OCI-LY7 (cell line): Measurements from ENCODE around the gene ADAMTS8. TPM values are rescaled to one million over a fixed set of nuclear protein-coding genes. Genes with fewer than 3 reads are reported as not detected.

Experiments used
- BruUV-seq: library from RNA; stranded (reverse); fragments of 400-500 nt; replicated peaks from 2 replicates; lab custom pipeline; 2021; lab: Mats Ljungman, UMichigan
- CTCF ChIA-PET: fragments of 300-600 bp; sonication (Branson Sonifier 250); formaldehyde crosslinking; loops from one replicate; lab custom pipeline; 2022; ENCODE audit warnings: antibody characterized with exemption; ENCODE audit not compliant: unreplicated experiment; lab: Charles Lee
- POLR2A ChIA-PET: fragments of 300-600 bp; sonication (Branson Sonifier 250); formaldehyde crosslinking; loops from one replicate; lab custom pipeline; 2022; ENCODE audit warnings: antibody characterized with exemption; lab: Charles Lee
- DNase-seq: peaks from one replicate; pipeline ENCODE4 v3.0.0-alpha.2; 2015; ENCODE audit warnings: low spot score
- H2AFZ ChIP-seq: fragments of 200-600 bp; sonication (generic), shearing (Covaris generic); 2 replicates; pipeline ENCODE4 v1.6.1; 2014; ENCODE audit warnings: mild to moderate bottlenecking, antibody characterized with exemption, low read length, moderate library complexity
- H3K27ac ChIP-seq: fragments of 200-600 bp; sonication (generic); 2 replicates; pipeline ENCODE4 v1.5.1; 2014; ENCODE audit warnings: mixed run types, low read depth, mild to moderate bottlenecking, moderate library complexity, low read length, inconsistent platforms; ENCODE audit not compliant: poor library complexity, severe bottlenecking
- H3K36me3 ChIP-seq: fragments of 200-600 bp; sonication (generic); 2 replicates; pipeline ENCODE4 v1.6.1; 2014; ENCODE audit warnings: mild to moderate bottlenecking, antibody characterized with exemption, low read length, moderate library complexity, mixed read lengths; ENCODE audit not compliant: insufficient read depth
- H3K4me1 ChIP-seq: fragments of 200-600 bp; sonication (generic); 2 replicates; pipeline ENCODE4 v1.5.1; 2014; ENCODE audit warnings: mild to moderate bottlenecking, low read length; ENCODE audit not compliant: insufficient read depth, poor library complexity, severe bottlenecking
- H3K4me2 ChIP-seq: fragments of 200-600 bp; sonication (generic); 2 replicates; pipeline ENCODE4 v1.6.1; 2014; ENCODE audit warnings: mild to moderate bottlenecking, low read length
- H3K4me3 ChIP-seq: fragments of 200-600 bp; sonication (generic); 2 replicates; pipeline ENCODE4 v1.5.1; 2014; ENCODE audit warnings: mild to moderate bottlenecking, low read depth, low read length; ENCODE audit not compliant: poor library complexity, severe bottlenecking
- H3K79me2 ChIP-seq: fragments of 200-600 bp; sonication (generic); 2 replicates; pipeline ENCODE4 v1.6.1; 2016; ENCODE audit warnings: low read depth, mild to moderate bottlenecking, low read length, moderate library complexity, mixed read lengths; ENCODE audit not compliant: insufficient read depth
- H3K9me2 ChIP-seq: fragments of 200-600 bp; sonication (generic); 2 replicates; pipeline ENCODE4 v1.6.1; 2016; ENCODE audit warnings: mild to moderate bottlenecking, low read length, mixed read lengths; ENCODE audit not compliant: insufficient read depth
- H3K9me3 ChIP-seq: fragments of 200-600 bp; sonication (generic); 2 replicates; pipeline ENCODE4 v1.6.1; 2014; ENCODE audit warnings: mild to moderate bottlenecking, mixed run types, low read length, mixed read lengths
- H4K20me1 ChIP-seq: fragments of 200-600 bp; sonication (generic); 2 replicates; pipeline ENCODE4 v1.6.1; 2014; ENCODE audit warnings: mild to moderate bottlenecking, antibody characterized with exemption, low read length, moderate library complexity, mixed read lengths; ENCODE audit not compliant: insufficient read depth
- EZH2phosphoT487 ChIP-seq: fragments of 200-600 bp; sonication (generic); IDR thresholded peaks from 2 replicates; pipeline ENCODE4 v1.6.1; 2018; ENCODE audit warnings: low read depth, borderline replicate concordance, mild to moderate bottlenecking, mixed run types, antibody characterized with exemption, low read length, moderate library complexity, mixed read lengths
- intact Hi-C: fragments of 100-400 bp; cut with micrococcal nuclease; formaldehyde crosslinking; loops from one replicate; pipeline ENCODE4 v1.10.0; 2022; ENCODE audit not compliant: unreplicated experiment
- total RNA-seq, 2 experiments: library from RNA; depleted of rRNA in 1 of 2; stranded (reverse); fragments of >200 nt in 1 of 2; shearing (Covaris generic) in 1 of 2; gene quantifications; 2 replicates each; pipeline ENCODE4 v1.2.3, GENCODE V29; 2014 to 2022
- TF ChIP-seq, protein P1 (sequence below): fragments of 200-600 bp; sonication (generic); conservative IDR thresholded peaks from 2 replicates; pipeline ENCODE4 v1.5.1; 2014; ENCODE audit warnings: mild to moderate bottlenecking, antibody characterized with exemption, low read length, moderate library complexity, mixed read lengths

The ADAMTS8 gene
- total RNA-seq, 2 experiments from 2014 or later, result not detected

DNA sequence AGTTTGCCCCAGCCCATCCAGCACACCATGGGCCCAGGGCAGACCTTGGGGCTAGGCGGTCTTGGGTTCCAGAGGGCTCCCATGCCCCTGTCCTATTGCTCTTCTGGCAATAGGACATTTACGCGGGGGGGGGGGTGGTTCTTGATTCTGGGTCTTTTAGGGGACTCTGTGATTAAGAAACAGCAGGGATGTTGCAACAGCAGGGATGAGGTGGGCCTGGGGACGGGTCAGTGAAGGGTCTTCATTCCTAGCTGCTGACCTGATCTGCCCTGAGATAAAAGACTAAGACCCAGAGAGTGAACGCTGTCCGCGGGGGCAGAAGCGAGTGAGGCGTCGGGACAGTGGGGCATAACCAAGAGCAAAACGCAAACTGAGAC, 19.6 kb upstream of the ADAMTS8 start:
- Histone ChIP-seq H4K20me1 (no peaks in the 10 kb centered on the region), H3K9me3 (no peaks in the 10 kb centered on the region), H3K27ac (no peak overlapping the region), H2AFZ (no peak overlapping the region), H3K79me2 (no peaks in the 10 kb centered on the region), H3K4me3 (no peak overlapping the region), H3K36me3 (no peaks in the 10 kb centered on the region), H3K9me2 (no peaks in the 10 kb centered on the region), H3K4me1 (no peaks in the 10 kb centered on the region), H3K4me2 (no peak overlapping the region)
- CTCF ChIA-PET, result no interaction called here
- no peak for DNase-seq
- intact Hi-C loops, result no loop called here
- BruUV-seq, result no TSS peak
- POLR2A ChIA-PET, result no interaction called here
- no peak for TF ChIP-seq EZH2phosphoT487
- TF ChIP-seq, protein P1, sequence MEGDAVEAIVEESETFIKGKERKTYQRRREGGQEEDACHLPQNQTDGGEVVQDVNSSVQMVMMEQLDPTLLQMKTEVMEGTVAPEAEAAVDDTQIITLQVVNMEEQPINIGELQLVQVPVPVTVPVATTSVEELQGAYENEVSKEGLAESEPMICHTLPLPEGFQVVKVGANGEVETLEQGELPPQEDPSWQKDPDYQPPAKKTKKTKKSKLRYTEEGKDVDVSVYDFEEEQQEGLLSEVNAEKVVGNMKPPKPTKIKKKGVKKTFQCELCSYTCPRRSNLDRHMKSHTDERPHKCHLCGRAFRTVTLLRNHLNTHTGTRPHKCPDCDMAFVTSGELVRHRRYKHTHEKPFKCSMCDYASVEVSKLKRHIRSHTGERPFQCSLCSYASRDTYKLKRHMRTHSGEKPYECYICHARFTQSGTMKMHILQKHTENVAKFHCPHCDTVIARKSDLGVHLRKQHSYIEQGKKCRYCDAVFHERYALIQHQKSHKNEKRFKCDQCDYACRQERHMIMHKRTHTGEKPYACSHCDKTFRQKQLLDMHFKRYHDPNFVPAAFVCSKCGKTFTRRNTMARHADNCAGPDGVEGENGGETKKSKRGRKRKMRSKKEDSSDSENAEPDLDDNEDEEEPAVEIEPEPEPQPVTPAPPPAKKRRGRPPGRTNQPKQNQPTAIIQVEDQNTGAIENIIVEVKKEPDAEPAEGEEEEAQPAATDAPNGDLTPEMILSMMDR, result no peak

DNA sequence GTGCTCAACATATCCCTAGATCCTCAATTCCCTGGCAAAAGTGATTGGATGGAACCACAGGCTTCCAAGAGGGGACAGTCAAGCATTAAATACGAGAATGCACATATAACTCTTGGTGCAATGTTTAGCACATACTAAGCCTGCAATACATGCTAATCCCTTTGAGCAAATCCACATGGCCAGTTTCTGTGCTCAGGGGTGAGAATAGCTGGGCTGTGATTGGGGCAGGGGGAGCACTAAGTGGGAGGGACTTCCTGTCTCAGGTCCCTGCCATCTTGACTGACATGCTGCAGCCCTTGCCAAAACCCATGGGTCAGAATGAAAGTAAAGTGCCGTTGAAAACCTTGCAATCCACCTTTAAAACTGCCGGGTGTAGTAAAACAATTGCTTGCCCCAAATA, 17.4 kb upstream of the ADAMTS8 start:
- H3K9me2 ChIP-seq, result no peaks in the 10 kb centered on the region
- no peak overlapping the region for H3K4me3 ChIP-seq
- H3K79me2 ChIP-seq, result no peaks in the 10 kb centered on the region
- H2AFZ ChIP-seq, result no peak overlapping the region
- no peak overlapping the region for H3K4me2 ChIP-seq
- H3K36me3 ChIP-seq, result no peaks in the 10 kb centered on the region
- intact Hi-C loops, result no loop called here
- H4K20me1 ChIP-seq, result no peaks in the 10 kb centered on the region
- H3K27ac ChIP-seq, result no peak overlapping the region
- no peaks in the 10 kb centered on the region for H3K4me1 ChIP-seq
- H3K9me3 ChIP-seq, result no peaks in the 10 kb centered on the region
- ChIA-PET POLR2A (interaction anchor here (0.6 kb wide), 1 partner anchor 557 kb away, joined by 3 read pairs; no protein-coding TSS in a partner anchor), CTCF (no interaction called here)
- BruUV-seq, result no TSS peak
- TF ChIP-seq, protein P1, result no peak
- no peak for TF ChIP-seq EZH2phosphoT487
- no peak for DNase-seq

DNA sequence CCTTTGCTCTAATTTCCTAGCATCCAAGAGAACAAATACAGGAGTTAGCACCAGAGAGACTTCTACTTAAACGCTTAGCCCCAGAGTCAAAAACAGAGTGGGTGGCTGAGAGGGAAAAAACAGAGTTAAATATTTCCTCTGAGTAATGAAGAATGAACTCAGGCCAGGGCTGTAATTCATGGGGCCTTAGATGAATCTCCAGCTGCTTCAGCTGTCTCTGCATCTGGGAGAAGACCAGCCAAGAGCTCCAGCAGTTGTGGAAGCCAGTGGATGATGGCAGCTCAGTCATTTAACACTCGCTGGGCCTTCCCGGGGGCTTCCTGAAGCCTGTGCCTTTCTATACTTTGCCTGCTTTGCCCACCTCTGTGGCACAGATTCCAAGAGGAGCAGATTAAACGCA, 14.3 kb upstream of the ADAMTS8 start:
- Histone ChIP-seq H3K36me3 (no peaks in the 10 kb centered on the region), H3K27ac (no peak overlapping the region), H3K4me2 (no peak overlapping the region), H4K20me1 (no peaks in the 10 kb centered on the region), H2AFZ (no peak overlapping the region), H3K4me3 (no peak overlapping the region), H3K79me2 (no peaks in the 10 kb centered on the region), H3K4me1 (no peaks in the 10 kb centered on the region), H3K9me2 (no peaks in the 10 kb centered on the region), H3K9me3 (no peaks in the 10 kb centered on the region)
- ChIA-PET CTCF (interaction anchor here (1.0 kb wide), 1 partner anchor 21 kb away, joined by 3 read pairs; no protein-coding TSS in a partner anchor), POLR2A (no interaction called here)
- BruUV-seq, result no TSS peak
- no peak for DNase-seq
- intact Hi-C loops, result no loop called here
- no peak for TF ChIP-seq EZH2phosphoT487
- TF ChIP-seq, protein P1, result no peak
